GM19463 (cell line): ENCODE measurements around the gene JPT2.

Experiments used
- ATAC-seq: cut with Tn5 transposase; IDR thresholded peaks from one replicate; pipeline ENCODE4 v1.9.1; 2021; ENCODE audit warnings: mild to moderate bottlenecking, moderate library complexity; ENCODE audit not compliant: unreplicated experiment

Gene JPT2

GRCh38 chr16:1749152-1750117 lies 71.4 kb downstream of the JPT2 start:
- ATAC-seq = no peak
